OCI-M2 (cell line): Measurements from ENCODE around the gene TNRC6B.

Experiments
- DNase-seq: peaks from one replicate; lab custom pipeline; 2025; ENCODE audit not compliant: unreplicated experiment; lab: John Stamatoyannopoulos, UW

The TNRC6B gene

GRCh38 chr22:40322818-40323447 lies 145.2 kb downstream of the TNRC6B start:
- no peak for DNase-seq

DNA sequence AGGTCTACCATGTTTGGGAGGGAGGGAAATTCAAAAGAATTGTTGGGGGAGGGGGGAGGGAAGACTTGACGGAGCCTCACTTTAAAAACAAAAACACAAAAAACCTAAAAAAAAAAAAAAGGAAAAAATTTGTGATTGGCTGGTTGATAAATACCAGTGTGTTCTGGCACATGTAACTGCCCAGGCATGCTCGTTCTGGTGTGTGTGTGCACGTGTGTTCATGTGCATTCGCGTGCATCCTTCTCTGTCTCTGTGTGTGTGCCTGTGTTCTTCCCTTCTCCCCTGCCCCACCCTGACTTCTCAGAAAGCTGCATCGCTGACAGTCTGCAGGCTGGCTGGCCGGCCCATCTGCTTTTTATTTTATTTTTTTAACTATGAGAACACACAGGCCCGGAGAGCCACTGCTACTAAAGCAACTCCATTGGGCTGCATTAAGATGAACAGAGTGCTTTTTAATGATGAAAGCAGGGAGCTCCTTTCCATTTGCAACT lies 146.0 kb downstream of the TNRC6B start:
- no peak for DNase-seq

DNA sequence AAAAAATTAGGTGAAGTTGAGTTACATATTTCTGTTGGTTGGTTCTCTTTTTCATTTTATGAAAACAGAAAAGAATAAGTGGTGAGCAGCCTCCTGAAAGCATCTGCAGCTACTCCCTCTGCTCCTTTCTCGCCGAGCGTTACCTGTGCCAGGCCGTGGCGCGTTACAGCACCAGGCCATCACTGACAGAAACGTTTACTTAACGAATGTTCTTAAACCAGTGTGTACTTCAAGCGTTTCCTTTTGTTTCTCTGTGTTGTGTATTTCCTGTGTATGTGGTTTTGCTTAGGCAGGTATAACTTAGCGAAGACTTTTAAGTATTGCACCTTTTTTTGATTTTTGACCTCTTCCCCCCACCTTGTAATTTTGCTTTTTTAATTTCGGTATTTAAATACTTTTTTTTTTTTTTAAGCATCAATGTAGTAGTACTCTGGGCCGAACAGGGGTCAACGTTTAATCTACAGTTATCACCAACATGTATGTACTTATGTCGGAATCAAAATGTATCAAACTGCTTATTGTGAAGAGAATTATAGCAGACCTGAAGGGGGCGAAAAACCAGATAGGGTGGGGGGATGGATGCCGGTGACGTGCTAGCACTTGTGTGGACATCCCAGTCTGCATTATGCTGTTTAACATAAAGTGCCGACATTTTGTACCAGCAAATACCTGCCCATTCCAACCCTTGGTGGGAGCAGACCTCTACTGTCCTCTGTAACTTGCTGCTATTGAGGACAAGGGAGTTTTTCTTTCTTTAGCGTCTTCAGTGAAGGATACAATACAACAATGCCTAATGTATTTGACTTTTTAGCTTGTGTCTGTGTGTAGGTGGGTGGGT lies 147.0 kb downstream of the TNRC6B start:
- DNase-seq: no peak

- DNase-seq: no peak
Measured at GRCh38 chr22:40325315-40325714, 147.6 kb downstream of the TNRC6B start.

DNA sequence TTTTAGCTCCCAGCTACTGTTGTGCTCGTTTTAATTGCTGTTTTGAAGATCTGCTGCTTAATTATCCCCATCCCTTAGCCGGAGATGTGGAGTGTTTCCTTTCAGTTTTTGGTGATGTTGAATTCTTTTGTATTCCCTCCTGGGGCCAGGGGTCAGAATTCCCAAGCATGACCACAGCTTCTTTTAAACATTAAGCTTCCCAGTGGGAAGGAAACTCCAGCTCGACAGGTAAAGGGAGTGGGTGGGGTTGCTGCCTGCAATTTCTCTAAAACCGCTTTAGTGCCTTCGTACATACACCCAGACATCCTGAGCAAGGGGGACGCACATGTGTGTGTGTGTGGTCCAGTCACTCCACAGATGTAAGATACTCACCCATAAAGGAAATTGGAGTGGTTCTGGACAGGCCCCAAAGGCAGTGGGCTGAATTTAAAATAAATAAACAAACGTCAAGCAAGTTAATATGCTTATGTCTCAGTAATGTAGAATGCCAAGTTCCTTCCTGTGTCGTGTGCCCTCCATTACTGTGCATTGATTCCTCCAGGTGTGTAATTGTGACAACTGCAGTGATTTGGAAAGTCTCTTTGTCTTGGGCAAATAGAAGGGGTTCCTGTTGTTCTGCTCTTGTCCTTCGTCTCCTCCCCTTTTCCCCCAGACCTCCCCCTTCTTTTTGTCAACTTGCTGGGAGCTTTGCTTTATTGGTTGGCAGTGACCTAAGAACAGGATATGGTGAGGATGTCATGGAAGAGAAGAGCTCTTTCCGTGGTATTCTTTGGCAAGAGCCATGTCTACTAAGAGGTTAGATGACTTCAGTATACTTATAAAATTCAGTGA lies 149.4 kb downstream of the TNRC6B start:
- no peak for DNase-seq

- DNase-seq: peak; percentile 55
Measured at GRCh38 chr22:40328546-40329456, 151.1 kb downstream of the TNRC6B start.

DNA sequence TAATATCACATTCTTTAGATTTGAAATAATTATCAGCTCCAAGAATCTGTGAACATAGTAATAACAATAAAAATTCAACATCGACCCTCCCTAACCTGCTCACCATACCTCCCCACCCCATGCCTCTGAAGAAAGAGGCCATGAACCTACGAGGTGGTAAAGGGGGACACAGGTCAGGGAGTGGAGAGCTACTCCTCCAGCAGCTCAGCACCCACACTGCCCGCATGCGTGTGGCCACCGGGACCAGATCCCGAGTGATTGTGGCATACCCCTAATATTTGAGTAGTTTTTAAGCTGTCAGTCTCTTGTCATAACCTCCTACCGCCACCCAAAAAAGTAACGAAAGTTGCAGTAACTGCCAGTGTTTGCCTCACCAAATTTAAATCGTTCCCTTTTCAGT lies 151.7 kb downstream of the TNRC6B start:
- DNase-seq: no peak

- DNase-seq: no peak
Measured at GRCh38 chr22:40330086-40330485, 152.4 kb downstream of the TNRC6B start.

DNA sequence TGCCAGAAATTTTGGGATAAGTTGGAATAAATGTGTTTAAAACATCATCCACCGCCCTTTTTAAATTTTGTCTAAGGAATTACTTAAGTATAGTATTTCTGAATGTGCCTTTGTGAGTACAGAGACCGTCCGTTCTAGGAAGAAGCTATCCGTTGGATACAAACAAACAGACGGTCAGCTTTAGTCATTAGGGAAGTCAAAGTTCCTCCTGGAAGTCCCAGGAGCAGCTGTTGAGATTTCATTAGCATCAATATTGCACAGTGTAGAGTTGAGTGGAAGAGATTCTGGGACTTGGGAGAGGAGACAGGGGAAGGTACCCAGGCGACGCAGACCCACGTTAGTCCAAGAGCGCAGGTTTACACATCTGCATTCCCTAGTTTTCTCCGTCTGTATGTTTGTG lies 152.9 kb downstream of the TNRC6B start:
- DNase-seq: no peak

- no peak for DNase-seq
Measured at GRCh38 chr22:40331706-40332105, 154.0 kb downstream of the TNRC6B start.

GRCh38 chr22:40332319-40332781 lies 154.6 kb downstream of the TNRC6B start:
- no peak for DNase-seq

- no peak for DNase-seq
Measured at GRCh38 chr22:40334060-40334459, 156.3 kb downstream of the TNRC6B start.

DNA sequence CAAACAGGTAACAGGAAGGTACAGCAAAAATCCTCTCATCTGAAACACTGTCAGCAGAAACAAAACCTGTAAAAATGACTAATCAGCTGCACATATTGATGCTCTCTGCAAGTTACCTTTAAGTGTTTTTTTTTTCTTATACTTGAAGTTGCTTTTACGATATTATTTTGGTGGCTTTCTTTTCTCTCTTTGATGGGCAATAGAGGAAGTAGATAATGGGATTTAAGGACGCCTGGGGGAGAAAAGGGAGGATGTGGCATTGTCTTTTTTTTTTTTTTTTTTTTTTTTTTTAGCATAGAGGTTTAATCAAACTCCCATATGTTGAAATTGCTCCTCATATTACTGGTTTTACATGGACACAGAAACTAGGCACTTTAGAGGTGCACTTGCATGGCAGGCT lies 157.2 kb downstream of the TNRC6B start:
- no peak for DNase-seq

DNA sequence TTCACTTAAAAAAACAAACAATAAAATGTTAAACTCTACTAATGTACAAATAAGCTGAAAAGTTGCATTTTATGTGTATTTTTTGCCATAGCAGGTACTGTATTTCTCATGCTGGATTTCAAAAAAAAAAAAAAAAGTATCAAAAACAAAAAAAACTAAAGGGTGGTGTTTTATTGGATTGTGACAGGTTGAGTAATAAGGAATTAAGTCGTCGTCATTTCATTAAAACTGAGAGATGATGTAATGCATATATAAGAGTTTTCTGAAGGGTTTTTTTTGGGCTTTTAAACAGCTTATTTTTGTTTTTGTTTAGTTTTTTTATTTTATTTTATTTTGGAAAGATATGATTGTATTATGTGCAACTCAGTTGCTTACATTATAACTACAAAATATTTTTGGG lies 157.6 kb downstream of the TNRC6B start:
- DNase-seq: no peak

- DNase-seq: no peak
Measured at GRCh38 chr22:40340044-40340443, 162.3 kb downstream of the TNRC6B start.

DNA sequence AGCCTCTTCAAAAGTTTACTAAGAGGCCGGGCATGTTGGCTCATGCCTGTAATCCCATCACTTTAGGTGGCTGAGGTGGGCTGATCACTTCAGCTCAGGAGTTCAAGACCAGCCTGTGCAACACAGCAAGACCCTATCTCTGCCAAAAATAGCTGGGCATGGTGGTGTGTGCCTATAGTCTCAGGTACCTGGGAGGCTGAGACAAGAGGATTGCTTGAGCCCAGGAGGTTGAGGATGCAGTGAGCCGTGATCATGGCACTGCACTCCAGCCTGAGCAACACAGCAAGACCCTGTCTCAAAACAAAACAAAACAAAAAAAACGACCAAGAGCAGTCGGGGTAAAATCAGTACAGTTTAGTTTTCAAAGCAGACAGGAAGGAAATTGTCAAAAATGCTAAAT lies 163.9 kb downstream of the TNRC6B start:
- DNase-seq: no peak

GRCh38 chr22:40342521-40342920 lies 164.8 kb downstream of the TNRC6B start:
- no peak for DNase-seq

- no peak for DNase-seq
Measured at GRCh38 chr22:40345271-40345670, 167.5 kb downstream of the TNRC6B start.

- DNase-seq: no peak
Measured at GRCh38 chr22:40345815-40346184, 168.1 kb downstream of the TNRC6B start.
